Measurements from ENCODE around the gene UTS2B. TPM values are rescaled to one million over a fixed set of nuclear protein-coding genes. Genes with fewer than 3 reads are reported as not detected.
A peak's percentile ranks its signal among the peaks of the same experiment; 100 is the strongest.

The UTS2B gene
- total and polyA plus RNA-seq, 9 of the 15 experiments (the other 6 are each of a cell fraction or from before 2014, with no cell fraction given), result 0.06 TPM; not detected in 8

- Histone ChIP-seq H3K4me2 (ENCODE audit: insufficient read depth, low read length) (no peak overlapping the region), H3K27me3 (ENCODE audit: control insufficient read depth in 2 of 2, insufficient read depth in 2 of 2, low read length in 2 of 2) (peaks cover 0 to 7% of the 10 kb centered on the region in 2 experiments; a peak in 2 of 5 replicates), H3K27ac (ENCODE audit: extremely low read depth, low read depth, low read length) (no peak overlapping the region), H3K79me2 (ENCODE audit: control insufficient read depth, insufficient read depth, low read length) (no peaks in the 10 kb centered on the region), H2AFZ (ENCODE audit: low read depth, low read length) (0 out of 2 replicates have a peak overlapping the region, but pooled peaks have one; percentile 55), H3K4me1 (replicated peaks in 1 of 2; ENCODE audit: control insufficient read depth in 2 of 2, insufficient read depth in 2 of 2, low read length in 2 of 2) (peaks cover 0 to 7% of the 10 kb centered on the region in 2 experiments; a peak in 2 of 5 replicates), H3K36me3 (ENCODE audit: control insufficient read depth, insufficient read depth, low read length) (no peaks in the 10 kb centered on the region), H4K20me1 (replicated peaks; ENCODE audit: control insufficient read depth, insufficient read depth, low read length) (no peaks in the 10 kb centered on the region), H3K9ac (ENCODE audit: insufficient read depth in 1 of 2, low read depth in 2 of 2, low read length in 2 of 2) (no peak overlapping the region), H3K4me3 (no peak overlapping the region), H3K9me1 (ENCODE audit: control insufficient read depth, insufficient read depth, low read length) (no peaks in the 10 kb centered on the region), H3K9me3 (replicated peaks; ENCODE audit: control insufficient read depth, insufficient read depth, low read depth, low read length) (no peaks in the 10 kb centered on the region)
- 42% methylated on average over 23 of the region's 40 CpGs for WGBS (ENCODE audit: insufficient coverage, low coverage, missing lambda C conversion rate)
- intact Hi-C loops (cut with micrococcal nuclease) (no loop called here), in situ Hi-C loops (cut with MboI) (no loop called here)
- no peak for DNase-seq (ENCODE audit: extremely low read depth in 1 of 4, low spot score in 3 of 4)
- no peak for FAIRE-seq
- peak; percentile 36; the same call in 1 of the 3 replicates for ATAC-seq
- ChIA-PET POLR2A (interaction anchor here (0.6 to 1.1 kb wide), 2 partner anchors 11 to 311 kb away, joined by 3 read pairs; no protein-coding TSS in a partner anchor), CTCF (ENCODE audit: low intra/inter-chr PET ratio) (no interaction called here)
- BruUV-seq (replicated peaks), result no TSS peak
- TF ChIP-seq CBFA2T3 (IDR thresholded peaks at IDR 0.05) (no peak), SIRT6 (IDR thresholded peaks at IDR 0.05; ENCODE audit: low read depth, low read length) (no peak), ARHGAP35 (IDR thresholded peaks at IDR 0.05; ENCODE audit: partially characterized antibody) (no peak), RUNX1 (IDR thresholded peaks at IDR 0.05; ENCODE audit: low read depth) (no peak), GTF2F1 (IDR thresholded peaks at IDR 0.05; ENCODE audit: low read depth, low read length) (no peak), ZBTB5 (IDR thresholded peaks at IDR 0.05) (no peak), RBM17 (IDR thresholded peaks at IDR 0.05; ENCODE audit: borderline replicate concordance, low read depth, low read length) (no peak), ZNF175 (CRISPR knock-in tag; IDR thresholded peaks at IDR 0.05; ENCODE audit: low read depth) (no peak), CHCHD3 (CRISPR knock-in tag; IDR thresholded peaks at IDR 0.05) (no peak), ZKSCAN3 (CRISPR knock-in tag; IDR thresholded peaks at IDR 0.05) (no peak), C11orf30 (IDR thresholded peaks at IDR 0.05; ENCODE audit: low read depth) (no peak)
- TF ChIP-seq, protein P1, sequence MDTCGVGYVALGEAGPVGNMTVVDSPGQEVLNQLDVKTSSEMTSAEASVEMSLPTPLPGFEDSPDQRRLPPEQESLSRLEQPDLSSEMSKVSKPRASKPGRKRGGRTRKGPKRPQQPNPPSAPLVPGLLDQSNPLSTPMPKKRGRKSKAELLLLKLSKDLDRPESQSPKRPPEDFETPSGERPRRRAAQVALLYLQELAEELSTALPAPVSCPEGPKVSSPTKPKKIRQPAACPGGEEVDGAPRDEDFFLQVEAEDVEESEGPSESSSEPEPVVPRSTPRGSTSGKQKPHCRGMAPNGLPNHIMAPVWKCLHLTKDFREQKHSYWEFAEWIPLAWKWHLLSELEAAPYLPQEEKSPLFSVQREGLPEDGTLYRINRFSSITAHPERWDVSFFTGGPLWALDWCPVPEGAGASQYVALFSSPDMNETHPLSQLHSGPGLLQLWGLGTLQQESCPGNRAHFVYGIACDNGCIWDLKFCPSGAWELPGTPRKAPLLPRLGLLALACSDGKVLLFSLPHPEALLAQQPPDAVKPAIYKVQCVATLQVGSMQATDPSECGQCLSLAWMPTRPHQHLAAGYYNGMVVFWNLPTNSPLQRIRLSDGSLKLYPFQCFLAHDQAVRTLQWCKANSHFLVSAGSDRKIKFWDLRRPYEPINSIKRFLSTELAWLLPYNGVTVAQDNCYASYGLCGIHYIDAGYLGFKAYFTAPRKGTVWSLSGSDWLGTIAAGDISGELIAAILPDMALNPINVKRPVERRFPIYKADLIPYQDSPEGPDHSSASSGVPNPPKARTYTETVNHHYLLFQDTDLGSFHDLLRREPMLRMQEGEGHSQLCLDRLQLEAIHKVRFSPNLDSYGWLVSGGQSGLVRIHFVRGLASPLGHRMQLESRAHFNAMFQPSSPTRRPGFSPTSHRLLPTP (IDR thresholded peaks at IDR 0.05; ENCODE audit: borderline replicate concordance, extremely low read depth, insufficient read length), result no peak
- TF ChIP-seq, protein P2, sequence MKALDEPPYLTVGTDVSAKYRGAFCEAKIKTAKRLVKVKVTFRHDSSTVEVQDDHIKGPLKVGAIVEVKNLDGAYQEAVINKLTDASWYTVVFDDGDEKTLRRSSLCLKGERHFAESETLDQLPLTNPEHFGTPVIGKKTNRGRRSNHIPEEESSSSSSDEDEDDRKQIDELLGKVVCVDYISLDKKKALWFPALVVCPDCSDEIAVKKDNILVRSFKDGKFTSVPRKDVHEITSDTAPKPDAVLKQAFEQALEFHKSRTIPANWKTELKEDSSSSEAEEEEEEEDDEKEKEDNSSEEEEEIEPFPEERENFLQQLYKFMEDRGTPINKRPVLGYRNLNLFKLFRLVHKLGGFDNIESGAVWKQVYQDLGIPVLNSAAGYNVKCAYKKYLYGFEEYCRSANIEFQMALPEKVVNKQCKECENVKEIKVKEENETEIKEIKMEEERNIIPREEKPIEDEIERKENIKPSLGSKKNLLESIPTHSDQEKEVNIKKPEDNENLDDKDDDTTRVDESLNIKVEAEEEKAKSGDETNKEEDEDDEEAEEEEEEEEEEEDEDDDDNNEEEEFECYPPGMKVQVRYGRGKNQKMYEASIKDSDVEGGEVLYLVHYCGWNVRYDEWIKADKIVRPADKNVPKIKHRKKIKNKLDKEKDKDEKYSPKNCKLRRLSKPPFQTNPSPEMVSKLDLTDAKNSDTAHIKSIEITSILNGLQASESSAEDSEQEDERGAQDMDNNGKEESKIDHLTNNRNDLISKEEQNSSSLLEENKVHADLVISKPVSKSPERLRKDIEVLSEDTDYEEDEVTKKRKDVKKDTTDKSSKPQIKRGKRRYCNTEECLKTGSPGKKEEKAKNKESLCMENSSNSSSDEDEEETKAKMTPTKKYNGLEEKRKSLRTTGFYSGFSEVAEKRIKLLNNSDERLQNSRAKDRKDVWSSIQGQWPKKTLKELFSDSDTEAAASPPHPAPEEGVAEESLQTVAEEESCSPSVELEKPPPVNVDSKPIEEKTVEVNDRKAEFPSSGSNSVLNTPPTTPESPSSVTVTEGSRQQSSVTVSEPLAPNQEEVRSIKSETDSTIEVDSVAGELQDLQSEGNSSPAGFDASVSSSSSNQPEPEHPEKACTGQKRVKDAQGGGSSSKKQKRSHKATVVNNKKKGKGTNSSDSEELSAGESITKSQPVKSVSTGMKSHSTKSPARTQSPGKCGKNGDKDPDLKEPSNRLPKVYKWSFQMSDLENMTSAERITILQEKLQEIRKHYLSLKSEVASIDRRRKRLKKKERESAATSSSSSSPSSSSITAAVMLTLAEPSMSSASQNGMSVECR (CRISPR knock-in tag; IDR thresholded peaks at IDR 0.05), result no peak
Observed at GRCh38 chr3:191316876-191317603, 13.3 kb downstream of the UTS2B start.

Measured in K562 (cell line).